ENCODE measurements around the gene KRTAP3-2.

DNA sequence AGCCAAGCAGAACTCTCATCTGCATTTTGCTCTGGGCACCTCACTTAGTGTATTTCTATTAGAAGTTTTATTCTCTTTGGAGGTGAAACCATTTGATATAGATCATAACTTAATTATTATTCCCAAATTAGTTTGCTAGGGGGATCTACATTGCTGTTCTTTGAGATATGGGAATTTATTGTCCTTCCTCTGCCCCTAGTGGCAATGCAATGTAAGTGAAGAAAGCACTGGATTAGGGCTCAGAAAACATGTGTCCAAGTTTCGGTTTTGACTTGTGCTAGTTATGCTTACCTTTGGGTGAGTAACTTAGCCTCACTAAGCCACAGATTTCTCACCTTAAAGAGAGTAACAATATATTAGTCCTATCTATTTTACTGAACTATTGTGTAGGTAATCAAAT lies 35.9 kb downstream of the KRTAP3-2 start:
- no peak for TF ChIP-seq EZH2phosphoT487 (IDR thresholded peaks at IDR 0.05; ENCODE audit: low read length)
- TF ChIP-seq, protein P1, sequence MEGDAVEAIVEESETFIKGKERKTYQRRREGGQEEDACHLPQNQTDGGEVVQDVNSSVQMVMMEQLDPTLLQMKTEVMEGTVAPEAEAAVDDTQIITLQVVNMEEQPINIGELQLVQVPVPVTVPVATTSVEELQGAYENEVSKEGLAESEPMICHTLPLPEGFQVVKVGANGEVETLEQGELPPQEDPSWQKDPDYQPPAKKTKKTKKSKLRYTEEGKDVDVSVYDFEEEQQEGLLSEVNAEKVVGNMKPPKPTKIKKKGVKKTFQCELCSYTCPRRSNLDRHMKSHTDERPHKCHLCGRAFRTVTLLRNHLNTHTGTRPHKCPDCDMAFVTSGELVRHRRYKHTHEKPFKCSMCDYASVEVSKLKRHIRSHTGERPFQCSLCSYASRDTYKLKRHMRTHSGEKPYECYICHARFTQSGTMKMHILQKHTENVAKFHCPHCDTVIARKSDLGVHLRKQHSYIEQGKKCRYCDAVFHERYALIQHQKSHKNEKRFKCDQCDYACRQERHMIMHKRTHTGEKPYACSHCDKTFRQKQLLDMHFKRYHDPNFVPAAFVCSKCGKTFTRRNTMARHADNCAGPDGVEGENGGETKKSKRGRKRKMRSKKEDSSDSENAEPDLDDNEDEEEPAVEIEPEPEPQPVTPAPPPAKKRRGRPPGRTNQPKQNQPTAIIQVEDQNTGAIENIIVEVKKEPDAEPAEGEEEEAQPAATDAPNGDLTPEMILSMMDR (IDR thresholded peaks at IDR 0.05; ENCODE audit: low read length), result peak; percentile 85
